ENCODE measurements around the gene CEP120. TPM values are rescaled to one million over a fixed set of nuclear protein-coding genes. Genes with fewer than 3 reads are reported as not detected.

Gene CEP120
- total and polyA plus RNA-seq, 2 experiments from 2014 or later = 4.9 to 16.3 TPM

DNA sequence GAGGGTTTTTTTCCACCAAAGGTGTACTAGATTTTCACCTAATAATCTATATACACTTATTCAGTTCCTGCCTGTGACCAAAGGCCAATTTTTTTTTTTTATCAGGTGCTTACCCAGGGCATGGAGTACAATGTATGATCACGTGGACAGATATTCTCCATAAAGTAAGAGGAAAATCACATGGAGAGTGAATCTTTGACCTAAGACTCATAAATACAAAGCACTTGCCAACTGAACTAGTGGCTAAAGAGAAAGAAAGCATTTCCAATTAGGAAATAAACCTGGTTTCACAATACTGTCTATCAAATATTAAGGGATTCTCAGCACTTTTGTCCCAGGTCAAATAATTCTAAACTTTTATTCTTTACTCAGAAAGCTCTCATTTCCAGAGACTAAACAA is 33.0 kb upstream of the CEP120 start:
- no peak for TF ChIP-seq NANOG (IDR thresholded peaks at IDR 0.05; ENCODE audit: borderline replicate concordance)
- TF ChIP-seq CTCF (conservative IDR thresholded peaks at IDR 0.05; ENCODE audit: low read depth in 2 of 2) = no peak
- no peak for TF ChIP-seq ZNF331 (CRISPR knock-in tag; IDR thresholded peaks at IDR 0.05; ENCODE audit: low read depth)
- no peak for TF ChIP-seq EZH2phosphoT487 (IDR thresholded peaks at IDR 0.05; ENCODE audit: unreplicated experiment)
- no peak for TF ChIP-seq ETS1 (IDR thresholded peaks at IDR 0.05)
- no peak for TF ChIP-seq EZH2 (IDR thresholded peaks at IDR 0.05; ENCODE audit: low read depth, unreplicated experiment)
- TF ChIP-seq ZNF462 (CRISPR knock-in tag; IDR thresholded peaks at IDR 0.05) = no peak
- TF ChIP-seq, protein P1, sequence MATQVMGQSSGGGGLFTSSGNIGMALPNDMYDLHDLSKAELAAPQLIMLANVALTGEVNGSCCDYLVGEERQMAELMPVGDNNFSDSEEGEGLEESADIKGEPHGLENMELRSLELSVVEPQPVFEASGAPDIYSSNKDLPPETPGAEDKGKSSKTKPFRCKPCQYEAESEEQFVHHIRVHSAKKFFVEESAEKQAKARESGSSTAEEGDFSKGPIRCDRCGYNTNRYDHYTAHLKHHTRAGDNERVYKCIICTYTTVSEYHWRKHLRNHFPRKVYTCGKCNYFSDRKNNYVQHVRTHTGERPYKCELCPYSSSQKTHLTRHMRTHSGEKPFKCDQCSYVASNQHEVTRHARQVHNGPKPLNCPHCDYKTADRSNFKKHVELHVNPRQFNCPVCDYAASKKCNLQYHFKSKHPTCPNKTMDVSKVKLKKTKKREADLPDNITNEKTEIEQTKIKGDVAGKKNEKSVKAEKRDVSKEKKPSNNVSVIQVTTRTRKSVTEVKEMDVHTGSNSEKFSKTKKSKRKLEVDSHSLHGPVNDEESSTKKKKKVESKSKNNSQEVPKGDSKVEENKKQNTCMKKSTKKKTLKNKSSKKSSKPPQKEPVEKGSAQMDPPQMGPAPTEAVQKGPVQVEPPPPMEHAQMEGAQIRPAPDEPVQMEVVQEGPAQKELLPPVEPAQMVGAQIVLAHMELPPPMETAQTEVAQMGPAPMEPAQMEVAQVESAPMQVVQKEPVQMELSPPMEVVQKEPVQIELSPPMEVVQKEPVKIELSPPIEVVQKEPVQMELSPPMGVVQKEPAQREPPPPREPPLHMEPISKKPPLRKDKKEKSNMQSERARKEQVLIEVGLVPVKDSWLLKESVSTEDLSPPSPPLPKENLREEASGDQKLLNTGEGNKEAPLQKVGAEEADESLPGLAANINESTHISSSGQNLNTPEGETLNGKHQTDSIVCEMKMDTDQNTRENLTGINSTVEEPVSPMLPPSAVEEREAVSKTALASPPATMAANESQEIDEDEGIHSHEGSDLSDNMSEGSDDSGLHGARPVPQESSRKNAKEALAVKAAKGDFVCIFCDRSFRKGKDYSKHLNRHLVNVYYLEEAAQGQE (IDR thresholded peaks at IDR 0.05; ENCODE audit: unreplicated experiment) = no peak
- no peak for TF ChIP-seq JUNB (IDR thresholded peaks at IDR 0.05; ENCODE audit: unreplicated experiment)
- no peak for TF ChIP-seq POLR2AphosphoS5 (IDR thresholded peaks at IDR 0.05; ENCODE audit: low read depth)
- TF ChIP-seq CREB1 (CRISPR knock-in tag; IDR thresholded peaks at IDR 0.05; ENCODE audit: low read depth) = no peak
- no peak for TF ChIP-seq STAT1 (IDR thresholded peaks at IDR 0.05; ENCODE audit: unreplicated experiment)
- no peak for TF ChIP-seq ZNF114 (CRISPR knock-in tag; IDR thresholded peaks at IDR 0.05)
- ATAC-seq = no peak

More for the DNA sequence above, 33.0 kb upstream of the CEP120 start:
- no peak for DNase-seq (ENCODE audit: low spot score)
- no peaks in the 10 kb centered on the region for H3K36me3 ChIP-seq (ENCODE audit: insufficient read depth)
- no peaks in the 10 kb centered on the region for H3K9me3 Mint-ChIP-seq
- peaks cover 10% of the 10 kb centered on the region; the same call in 1 of the 2 replicates for H3K4me1 ChIP-seq (ENCODE audit: insufficient read depth)
- H4K20me1 ChIP-seq (replicated peaks; ENCODE audit: insufficient read depth) = no peaks in the 10 kb centered on the region
- no peak overlapping the region for H3K4me2 ChIP-seq
- H3F3A ChIP-seq (replicated peaks; ENCODE audit: low read depth) = no peaks in the 10 kb centered on the region
- H3K36me3 Mint-ChIP-seq (ENCODE audit: low read depth) = no peaks in the 10 kb centered on the region
- H3K4me3 ChIP-seq = no peak overlapping the region
- no peak overlapping the region for H3K27ac Mint-ChIP-seq
- H3K27me3 Mint-ChIP-seq (ENCODE audit: insufficient read depth, low read depth, poor library complexity) = no peaks in the 10 kb centered on the region
- no peaks in the 10 kb centered on the region for H3K27me3 ChIP-seq (ENCODE audit: insufficient read depth)
- no peaks in the 10 kb centered on the region for H3K9me2 ChIP-seq (ENCODE audit: insufficient read depth)
- no peak overlapping the region for H2AFZ ChIP-seq
- H3K79me2 ChIP-seq (replicated peaks; ENCODE audit: insufficient read depth) = no peaks in the 10 kb centered on the region
- H3K27ac ChIP-seq (ENCODE audit: low read depth) = no peak overlapping the region
- H3K4me3 Mint-ChIP-seq = no peak overlapping the region
- peaks cover 23% of the 10 kb centered on the region for H3K4me1 Mint-ChIP-seq

All from GM23338 (cell line).